IMR-90 (cell line): ENCODE data around the gene CMBL. TPM values are rescaled to one million over a fixed set of nuclear protein-coding genes. Genes with fewer than 3 reads are reported as not detected.

Experiments
- ATAC-seq: fragments of 200-7000 bp; cut with Tn5 transposase; 2 replicates; pipeline ENCODE4 v1.9.1; 2020; ENCODE audit warnings: low read depth, mild to moderate bottlenecking, moderate library complexity
- BruUV-seq: library from RNA; stranded (reverse); fragments of 400-500 nt; replicated peaks from 2 replicates; lab custom pipeline; 2021; lab: Mats Ljungman, UMichigan
- CTCF ChIA-PET: fragments of 300-600 bp; formaldehyde crosslinking; extraction: SDS; loops from one replicate; lab custom pipeline; 2021; ENCODE audit warnings: antibody characterized with exemption; lab: Yijun Ruan, JAX
- POLR2A ChIA-PET: fragments of 300-600 bp; sonication (Branson Sonifier 250); formaldehyde crosslinking; loops from one replicate; lab custom pipeline; 2022; ENCODE audit warnings: antibody characterized with exemption; ENCODE audit not compliant: unreplicated experiment; lab: Charles Lee
- DNase-seq: peaks from one replicate; pipeline ENCODE4 v3.0.0; 2013
- H2AFZ ChIP-seq: replicated peaks from 2 replicates; pipeline ENCODE3; 2013; ENCODE audit warnings: low read length, mild to moderate bottlenecking; ENCODE audit not compliant: poor library complexity
- H2AK5ac ChIP-seq: 2 replicates; pipeline ENCODE4 v1.6.1; 2013; ENCODE audit warnings: low read depth, low read length, inconsistent platforms
- H2AK9ac ChIP-seq: replicated peaks from 2 replicates; pipeline ENCODE3; 2013; ENCODE audit warnings: mild to moderate bottlenecking, low read depth, low read length, moderate library complexity; ENCODE audit not compliant: poor library complexity
- H2BK120ac ChIP-seq: 2 replicates; pipeline ENCODE4 v1.6.1; 2013; ENCODE audit warnings: low read depth, low read length, inconsistent platforms
- H2BK15ac ChIP-seq: 3 replicates; pipeline ENCODE4 v1.6.1; 2013; ENCODE audit warnings: low read depth, low read length, inconsistent platforms
- H2BK20ac ChIP-seq: 2 replicates; pipeline ENCODE4 v1.6.1; 2013; ENCODE audit warnings: low read depth, mild to moderate bottlenecking, inconsistent platforms, low read length, moderate library complexity
- H2BK5ac ChIP-seq: 2 replicates; pipeline ENCODE4 v1.6.1; 2013; ENCODE audit warnings: mild to moderate bottlenecking, low read depth, low read length, inconsistent platforms; ENCODE audit not compliant: poor library complexity, severe bottlenecking
- H3K14ac ChIP-seq: replicated peaks from 2 replicates; pipeline ENCODE4 v1.6.1; 2013; ENCODE audit warnings: low read depth, low read length, inconsistent platforms
- H3K18ac ChIP-seq: 2 replicates; pipeline ENCODE4 v1.6.1; 2013; ENCODE audit warnings: low read depth, low read length, control low read depth
- H3K23ac ChIP-seq: 2 replicates; pipeline ENCODE4 v1.6.1; 2013; ENCODE audit warnings: low read depth, low read length, inconsistent platforms
- H3K27ac ChIP-seq: 2 replicates; pipeline ENCODE4 v1.5.1; 2013; ENCODE audit warnings: mild to moderate bottlenecking, control low read depth, low read length; ENCODE audit not compliant: insufficient read depth
- H3K27me3 ChIP-seq: 2 replicates; pipeline ENCODE4 v1.6.1; 2013; ENCODE audit warnings: low read length; ENCODE audit not compliant: control insufficient read depth, insufficient read depth
- H3K36me3 ChIP-seq: 2 replicates; pipeline ENCODE4 v1.6.1; 2013; ENCODE audit warnings: low read length, mixed read lengths; ENCODE audit not compliant: control insufficient read depth, insufficient read depth
- H3K4ac ChIP-seq: 2 replicates; pipeline ENCODE4 v1.6.1; 2013; ENCODE audit warnings: low read depth, low read length, inconsistent platforms
- H3K4me1 ChIP-seq: 2 replicates; pipeline ENCODE4 v1.6.1; 2013; ENCODE audit warnings: low read length, mixed read lengths; ENCODE audit not compliant: control insufficient read depth, insufficient read depth
- H3K4me2 ChIP-seq: 2 replicates; pipeline ENCODE4 v1.6.1; 2013; ENCODE audit warnings: low read depth, mild to moderate bottlenecking, control low read depth, low read length, moderate library complexity
- H3K4me3 ChIP-seq: 2 replicates; pipeline ENCODE4 v1.5.1; 2013; ENCODE audit warnings: low read depth, mild to moderate bottlenecking, control low read depth, low read length, moderate library complexity; ENCODE audit not compliant: insufficient read depth
- H3K56ac ChIP-seq: 2 replicates; pipeline ENCODE4 v1.6.1; 2013; ENCODE audit warnings: low read length, inconsistent platforms; ENCODE audit not compliant: insufficient read depth; ENCODE audit errors: extremely low read depth
- H3K79me1 ChIP-seq, 2 experiments: 2 replicates each; pipeline ENCODE4 v1.6.1; 2013; ENCODE audit warnings: low read length in 2 of 2, inconsistent platforms in 1 of 2, low read depth in 1 of 2
- H3K9ac ChIP-seq: 2 replicates; pipeline ENCODE4 v1.6.1; 2013; ENCODE audit warnings: low read depth, low read length, control low read depth
- H3K9me1 ChIP-seq: 2 replicates; pipeline ENCODE4 v1.6.1; 2013; ENCODE audit warnings: low read length, inconsistent platforms; ENCODE audit not compliant: insufficient read depth
- H3K9me3 ChIP-seq: 2 replicates; pipeline ENCODE4 v1.6.1; 2013; ENCODE audit warnings: low read length; ENCODE audit not compliant: control insufficient read depth, insufficient read depth
- H4K20me1 ChIP-seq: 2 replicates; pipeline ENCODE4 v1.6.1; 2013; ENCODE audit warnings: low read length, inconsistent platforms; ENCODE audit not compliant: insufficient read depth
- H4K5ac ChIP-seq: 2 replicates; pipeline ENCODE4 v1.6.1; 2013; ENCODE audit warnings: mild to moderate bottlenecking, low read depth, low read length, control low read depth
- H4K8ac ChIP-seq, 2 experiments: 2 replicates each; pipeline ENCODE4 v1.6.1; 2013; ENCODE audit warnings: low read depth in 2 of 2, low read length in 2 of 2, control low read depth in 1 of 2, inconsistent platforms in 1 of 2
- H4K91ac ChIP-seq: 2 replicates; pipeline ENCODE4 v1.6.1; 2013; ENCODE audit warnings: low read depth, low read length, inconsistent platforms; ENCODE audit not compliant: insufficient read depth
- CEBPB ChIP-seq: IDR thresholded peaks from 2 replicates; pipeline ENCODE4 v1.6.1; 2012; ENCODE audit warnings: low read depth, low read length, improper control_type of control experiment
- CHD1 ChIP-seq: IDR thresholded peaks from 2 replicates; pipeline ENCODE4 v1.6.1; 2012; ENCODE audit warnings: low read depth, low read length, improper control_type of control experiment
- FOS ChIP-seq: fragments of 150-350 bp; IDR thresholded peaks from 2 replicates; pipeline ENCODE4 v1.6.1; 2016; ENCODE audit warnings: low read depth, low read length
- MXI1 ChIP-seq: IDR thresholded peaks from 2 replicates; pipeline ENCODE4 v1.6.1; 2012; ENCODE audit warnings: low read depth, mild to moderate bottlenecking, low read length, moderate library complexity, borderline replicate concordance
- RFX5 ChIP-seq: IDR thresholded peaks from 2 replicates; pipeline ENCODE4 v1.8.0; 2012; ENCODE audit warnings: low read depth, mild to moderate bottlenecking, low read length, moderate library complexity
- SMC3 ChIP-seq: fragments of 150-350 bp; IDR thresholded peaks from 2 replicates; pipeline ENCODE4 v1.6.1; 2016; ENCODE audit warnings: low read depth, mild to moderate bottlenecking, antibody characterized with exemption, low read length, moderate library complexity
- WGBS, 2 experiments: methylation state at CpG; one replicate each; pipeline versions ENCODE4 v1.1.5 to v1.1.7; 2013; ENCODE audit warnings: missing lambda C conversion rate in 2 of 2; ENCODE audit not compliant: insufficient read length in 1 of 2; ENCODE audit errors: extremely low coverage in 2 of 2; 5-methylcytosine and 5-hydroxymethylcytosine counted together
- dilution Hi-C: fragments of 300-500 bp; cut with HindIII; formaldehyde crosslinking; loops from one replicate; pipeline ENCODE4 v1.14.3; 2018; ENCODE audit warnings: low sequenced_read_pairs; ENCODE audit not compliant: unreplicated experiment
- in situ Hi-C: fragments of 300-500 bp; cut with MboI; formaldehyde crosslinking; loops from 3 replicates; pipeline ENCODE4 v1.14.3; 2019; ENCODE audit warnings: low sequenced_read_pairs, inconsistent platforms, mixed read lengths
- intact Hi-C: fragments of 100-400 bp; cut with micrococcal nuclease; formaldehyde crosslinking; loops from 2 replicates; pipeline ENCODE4 v1.10.0; 2022
- polyA plus RNA-seq, 3 experiments: library from polyadenylated mRNA; depleted of rRNA; stranded (reverse); fragments of >200 nt; gene quantifications; 2 replicates each; pipeline ENCODE4 v1.2.3, GENCODE V29; 2012; ENCODE audit warnings: low replicate concordance in 1 of 3
- total RNA-seq: library from RNA; depleted of rRNA; stranded (reverse); fragments of >200 nt; gene quantifications from 2 replicates; pipeline ENCODE4 v1.2.3, GENCODE V29; 2012

Gene CMBL
- total and polyA plus RNA-seq, 2 of the 4 experiments (the other 2 are of a cell fraction): 5.0 to 26.3 TPM

DNA sequence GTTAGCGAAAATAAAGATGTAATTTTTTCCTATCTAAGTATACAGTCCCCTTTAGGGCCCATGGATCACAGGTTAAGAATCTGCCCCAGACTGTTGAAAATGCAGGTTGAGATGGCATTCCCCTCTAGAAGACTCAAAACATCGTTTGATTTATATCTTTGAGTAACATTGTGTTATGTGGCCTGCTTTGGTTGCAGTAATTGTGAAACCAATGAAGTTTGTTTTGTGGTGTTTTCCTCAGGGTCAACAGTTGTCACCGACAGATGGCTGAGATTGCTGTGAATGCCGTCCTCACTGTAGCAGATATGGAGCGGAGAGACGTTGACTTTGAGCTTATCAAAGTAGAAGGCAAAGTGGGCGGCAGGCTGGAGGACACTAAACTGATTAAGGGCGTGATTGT is 49.8 kb downstream of the CMBL start:
- H2BK15ac ChIP-seq: no peak overlapping the region
- no peak overlapping the region for H4K8ac ChIP-seq
- H4K20me1 ChIP-seq: peaks cover 50% of the 10 kb centered on the region
- DNase-seq: no peak
- no peak overlapping the region for H3K4ac ChIP-seq
- no TSS peak for BruUV-seq
- POLR2A ChIA-PET: no interaction called here
- peaks cover 43 to 67% of the 10 kb centered on the region in 2 experiments for H3K79me1 ChIP-seq
- no peak overlapping the region for H2BK5ac ChIP-seq
- peaks cover 52% of the 10 kb centered on the region for H3K36me3 ChIP-seq
- H3K9me3 ChIP-seq: no peaks in the 10 kb centered on the region
- H3K14ac ChIP-seq: no peak overlapping the region
- peaks cover 4% of the 10 kb centered on the region; the same call in 1 of the 2 replicates for H3K4me1 ChIP-seq
- no peak overlapping the region for H2BK20ac ChIP-seq
- in situ Hi-C loops (no loop called here), dilution Hi-C loops (no loop called here), intact Hi-C loops (no loop called here)
- H3K23ac ChIP-seq: no peak overlapping the region
- H2AK9ac ChIP-seq: no peak overlapping the region
- no peak overlapping the region for H4K91ac ChIP-seq
- H3K27me3 ChIP-seq: no peaks in the 10 kb centered on the region
- no peak overlapping the region for H4K5ac ChIP-seq
- no peak overlapping the region for H2BK120ac ChIP-seq
- CTCF ChIA-PET: no interaction called here
- H3K9me1 ChIP-seq: peaks cover 19% of the 10 kb centered on the region
- ATAC-seq: no peak
- H3K56ac ChIP-seq: no peak overlapping the region
- no peak overlapping the region for H2AK5ac ChIP-seq
- H3K9ac ChIP-seq: no peak overlapping the region
- WGBS, 2 experiments: 81% methylated on average over 3 of the region's 8 CpGs; no CpG with 5 or more reads in 1 of the 2 experiments
- H3K4me2 ChIP-seq: no peak overlapping the region
- no peak overlapping the region for H3K27ac ChIP-seq
- no peak overlapping the region for H3K18ac ChIP-seq
- TF ChIP-seq RFX5 (no peak), SMC3 (no peak), FOS (no peak), CEBPB (no peak), CHD1 (no peak), MXI1 (no peak)
- H2AFZ ChIP-seq: no peak overlapping the region
- H3K4me3 ChIP-seq: no peak overlapping the region
